Keratinocyte (primary cell): ENCODE measurements around the gene LYRM2.
"Not testable (repeated sequence)": the region's sequence is repeated elsewhere in the genome, so short reads cannot be mapped to it uniquely, and the experiment has no call there.

Source experiments
- CTCF ChIP-seq, 3 experiments: IDR thresholded peaks in 1 of 3; conservative IDR thresholded peaks in 1 of 3; optimal IDR thresholded peaks in 1 of 3; 2 replicates in 2 of 3; 3 replicates in 1 of 3; pipeline versions ENCODE3 to v1.5.1; 2011; ENCODE audit warnings: low read length in 3 of 3, mild to moderate bottlenecking in 3 of 3, moderate library complexity in 2 of 3, control low read depth in 1 of 3, inconsistent platforms in 1 of 3; ENCODE audit not compliant: insufficient read depth in 2 of 3; ENCODE audit errors: extremely low read depth in 1 of 3
- EZH2 ChIP-seq: IDR thresholded peaks from one replicate; pipeline ENCODE4 v1.6.1; 2012; ENCODE audit warnings: inconsistent platforms, mild to moderate bottlenecking, low read length, moderate library complexity

DNA sequence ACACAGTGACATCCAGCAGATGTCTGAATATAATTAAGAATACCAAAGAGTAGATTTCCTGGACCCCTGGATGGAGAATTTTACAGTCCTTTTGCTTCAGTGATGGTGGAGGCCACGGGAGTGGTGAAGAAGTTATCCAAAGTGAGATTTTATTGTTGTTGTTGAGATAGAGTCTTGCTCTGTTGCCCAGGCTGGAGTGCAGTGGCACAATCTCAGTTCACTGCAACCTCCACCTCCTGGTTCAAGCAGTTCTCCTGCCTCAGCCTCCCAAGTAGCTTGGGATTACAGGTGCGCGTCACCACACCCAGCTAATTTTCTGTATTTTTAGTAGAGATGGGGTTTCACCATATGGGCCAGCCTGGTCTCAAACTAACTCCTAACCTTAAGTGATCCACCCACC is 3.0 kb upstream of the LYRM2 start:
- TF ChIP-seq CTCF (optimal IDR thresholded peaks at IDR 0.05 in 1 of 3, IDR thresholded peaks at IDR 0.05 in 1 of 3, conservative IDR thresholded peaks at IDR 0.05 in 1 of 3; ENCODE audit: extremely low read depth in 1 of 3, insufficient read depth in 2 of 3, low read length in 3 of 3); EZH2: not testable (repeated sequence)
